Measurements from ENCODE around the gene TRIM62.

Gene TRIM62

GRCh38 chr1:33182896-33183295 lies 1.1 kb upstream of the TRIM62 start:
- no peak for TF ChIP-seq CTCF (IDR thresholded peaks at IDR 0.05)
- no peak overlapping the region for H3K9ac ChIP-seq
- peak overlapping the region; percentile 64 for H3K4me3 ChIP-seq (ENCODE audit: low read depth, low read length)
- H3K27me3 ChIP-seq (ENCODE audit: control insufficient read depth, insufficient read depth, low read length) = no peaks in the 10 kb centered on the region
- peak overlapping the region; percentile 12 for H3K4me2 ChIP-seq (ENCODE audit: low read length)
- H2AFZ ChIP-seq = no peak overlapping the region
- H3K4me1 ChIP-seq = peaks cover 4% of the 10 kb centered on the region
- no peaks in the 10 kb centered on the region for H3K9me3 ChIP-seq (ENCODE audit: control insufficient read depth, low read length)
- no peaks in the 10 kb centered on the region for H3K79me2 ChIP-seq
- H3K27ac ChIP-seq = peak overlapping the region; percentile 39
- H3K36me3 ChIP-seq (ENCODE audit: control insufficient read depth, insufficient read depth, low read length) = no peaks in the 10 kb centered on the region

- H3K4me2 ChIP-seq (ENCODE audit: low read length) = peak overlapping the region; percentile 91
- no peaks in the 10 kb centered on the region for H3K36me3 ChIP-seq (ENCODE audit: control insufficient read depth, insufficient read depth, low read length)
- no peaks in the 10 kb centered on the region for H3K9me3 ChIP-seq (ENCODE audit: control insufficient read depth, low read length)
- H3K27ac ChIP-seq = peak overlapping the region; percentile 53
- H3K9ac ChIP-seq = no peak overlapping the region
- peak overlapping the region; percentile 64 for H3K4me3 ChIP-seq (ENCODE audit: low read depth, low read length)
- H3K79me2 ChIP-seq = no peaks in the 10 kb centered on the region
- peaks cover 4% of the 10 kb centered on the region for H3K4me1 ChIP-seq
- H3K27me3 ChIP-seq (ENCODE audit: control insufficient read depth, insufficient read depth, low read length) = no peaks in the 10 kb centered on the region
- TF ChIP-seq CTCF (IDR thresholded peaks at IDR 0.05) = no peak
- peak overlapping the region; percentile 83 for H2AFZ ChIP-seq
Observed at GRCh38 chr1:33182401-33182841, 578 bp upstream of the TRIM62 start.

- peak overlapping the region; percentile 64 for H3K4me3 ChIP-seq (ENCODE audit: low read depth, low read length)
- no peaks in the 10 kb centered on the region for H3K36me3 ChIP-seq (ENCODE audit: control insufficient read depth, insufficient read depth, low read length)
- no peak overlapping the region for H3K9ac ChIP-seq
- no peaks in the 10 kb centered on the region for H3K9me3 ChIP-seq (ENCODE audit: control insufficient read depth, low read length)
- no peak for TF ChIP-seq CTCF (IDR thresholded peaks at IDR 0.05)
- H2AFZ ChIP-seq = peak overlapping the region; percentile 83
- peak overlapping the region; percentile 53 for H3K27ac ChIP-seq
- H3K27me3 ChIP-seq (ENCODE audit: control insufficient read depth, insufficient read depth, low read length) = no peaks in the 10 kb centered on the region
- no peaks in the 10 kb centered on the region for H3K79me2 ChIP-seq
- peaks cover 4% of the 10 kb centered on the region for H3K4me1 ChIP-seq
- H3K4me2 ChIP-seq (ENCODE audit: low read length) = peak overlapping the region; percentile 91
Observed at GRCh38 chr1:33180911-33181890, 642 bp downstream of the TRIM62 start.

- peaks cover 4% of the 10 kb centered on the region for H3K4me1 ChIP-seq
- no peaks in the 10 kb centered on the region for H3K27me3 ChIP-seq (ENCODE audit: control insufficient read depth, insufficient read depth, low read length)
- no peaks in the 10 kb centered on the region for H3K9me3 ChIP-seq (ENCODE audit: control insufficient read depth, low read length)
- no peaks in the 10 kb centered on the region for H3K79me2 ChIP-seq
- H3K9ac ChIP-seq = no peak overlapping the region
- no peak for TF ChIP-seq CTCF (IDR thresholded peaks at IDR 0.05)
- no peaks in the 10 kb centered on the region for H3K36me3 ChIP-seq (ENCODE audit: control insufficient read depth, insufficient read depth, low read length)
- no peak overlapping the region for H3K27ac ChIP-seq
- no peak overlapping the region for H2AFZ ChIP-seq
- H3K4me3 ChIP-seq (ENCODE audit: low read depth, low read length) = peak overlapping the region; percentile 29
- H3K4me2 ChIP-seq (ENCODE audit: low read length) = peak overlapping the region; percentile 58
Observed at GRCh38 chr1:33180226-33180910, 1.5 kb downstream of the TRIM62 start.
